Measurements from ENCODE around the gene RERE. TPM values are rescaled to one million over a fixed set of nuclear protein-coding genes. Genes with fewer than 3 reads are reported as not detected.
A peak's percentile ranks its signal among the peaks of the same experiment; 100 is the strongest.

RERE gene
- total RNA-seq, 2 experiments from 2014 or later, result 73.1 to 211 TPM

DNA sequence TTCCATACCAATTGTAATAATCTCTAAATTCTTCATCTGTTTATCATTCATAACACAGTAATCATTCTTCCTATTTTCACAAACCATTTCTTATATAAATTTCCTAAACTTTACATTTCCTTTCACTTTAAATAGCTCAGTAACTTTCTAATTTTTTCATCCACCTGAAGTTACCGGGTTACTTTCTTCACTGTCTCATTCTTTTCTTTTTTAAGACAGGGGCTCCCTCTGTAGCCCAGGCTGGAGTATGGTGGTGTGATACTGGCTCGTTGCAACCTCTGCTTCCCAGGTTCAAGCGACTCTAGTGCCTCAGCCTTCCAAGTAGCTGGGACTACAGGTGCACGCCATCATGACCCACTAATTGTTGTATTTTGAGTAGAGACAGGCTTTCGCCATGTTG is 41.3 kb downstream of the RERE start:
- no peak overlapping the region for H3K4me3 ChIP-seq (ENCODE audit: low read depth, low read length, poor library complexity, severe bottlenecking)
- H3K4me1 ChIP-seq (ENCODE audit: insufficient read depth, low read length, poor library complexity, severe bottlenecking), result peaks cover 39% of the 10 kb centered on the region
- no peaks in the 10 kb centered on the region for H3K9me2 ChIP-seq (ENCODE audit: insufficient read depth, low read length)
- peaks cover 13% of the 10 kb centered on the region for H3K36me3 ChIP-seq (ENCODE audit: insufficient read depth, low read length)
- ChIA-PET POLR2A (interaction anchor here (0.7 kb wide), 2 partner anchors 52 to 99 kb away, joined by 3 read pairs; no protein-coding TSS in a partner anchor), CTCF (ENCODE audit: unreplicated experiment) (no interaction called here)
- no TSS peak for BruUV-seq (replicated peaks)
- intact Hi-C loops (cut with micrococcal nuclease; ENCODE audit: unreplicated experiment), result no loop called here
- TF ChIP-seq, protein P1, sequence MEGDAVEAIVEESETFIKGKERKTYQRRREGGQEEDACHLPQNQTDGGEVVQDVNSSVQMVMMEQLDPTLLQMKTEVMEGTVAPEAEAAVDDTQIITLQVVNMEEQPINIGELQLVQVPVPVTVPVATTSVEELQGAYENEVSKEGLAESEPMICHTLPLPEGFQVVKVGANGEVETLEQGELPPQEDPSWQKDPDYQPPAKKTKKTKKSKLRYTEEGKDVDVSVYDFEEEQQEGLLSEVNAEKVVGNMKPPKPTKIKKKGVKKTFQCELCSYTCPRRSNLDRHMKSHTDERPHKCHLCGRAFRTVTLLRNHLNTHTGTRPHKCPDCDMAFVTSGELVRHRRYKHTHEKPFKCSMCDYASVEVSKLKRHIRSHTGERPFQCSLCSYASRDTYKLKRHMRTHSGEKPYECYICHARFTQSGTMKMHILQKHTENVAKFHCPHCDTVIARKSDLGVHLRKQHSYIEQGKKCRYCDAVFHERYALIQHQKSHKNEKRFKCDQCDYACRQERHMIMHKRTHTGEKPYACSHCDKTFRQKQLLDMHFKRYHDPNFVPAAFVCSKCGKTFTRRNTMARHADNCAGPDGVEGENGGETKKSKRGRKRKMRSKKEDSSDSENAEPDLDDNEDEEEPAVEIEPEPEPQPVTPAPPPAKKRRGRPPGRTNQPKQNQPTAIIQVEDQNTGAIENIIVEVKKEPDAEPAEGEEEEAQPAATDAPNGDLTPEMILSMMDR (conservative IDR thresholded peaks at IDR 0.05; ENCODE audit: low read length), result peak; percentile 46; the same call in 1 of the 2 replicates
- TF ChIP-seq EZH2phosphoT487 (IDR thresholded peaks at IDR 0.05; ENCODE audit: borderline replicate concordance, low read depth, low read length), result no peak
- peaks cover 31% of the 10 kb centered on the region for H3K79me2 ChIP-seq (ENCODE audit: insufficient read depth, low read depth, low read length)
- H2AFZ ChIP-seq (ENCODE audit: low read length), result no peak overlapping the region
- no peak for DNase-seq (ENCODE audit: low spot score)
- H3K27ac ChIP-seq (ENCODE audit: low read depth, low read length, poor library complexity, severe bottlenecking), result no peak overlapping the region
- no peaks in the 10 kb centered on the region for H4K20me1 ChIP-seq (ENCODE audit: insufficient read depth, low read length)
- no peak overlapping the region for H3K4me2 ChIP-seq (ENCODE audit: low read length)
- H3K9me3 ChIP-seq (ENCODE audit: low read length), result no peaks in the 10 kb centered on the region

DNA sequence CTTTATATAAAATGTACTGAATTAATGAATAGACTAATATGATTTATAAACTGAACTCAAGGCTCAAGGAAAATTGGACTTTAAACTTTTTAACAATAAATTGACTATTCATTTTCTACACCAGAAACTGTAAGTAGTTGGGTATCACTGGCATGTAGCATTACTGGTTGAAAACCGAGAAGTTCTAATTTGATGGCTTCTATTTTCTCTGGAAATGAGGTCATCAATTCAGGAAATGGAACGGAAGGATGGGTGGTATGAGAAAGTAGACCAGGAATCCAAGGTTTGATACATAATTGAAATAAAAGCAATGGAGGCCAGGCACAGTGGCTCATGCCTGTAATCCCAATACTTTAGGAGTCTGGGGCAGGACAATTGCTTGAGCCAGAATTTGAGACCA is 50.4 kb downstream of the RERE start:
- peaks cover 12% of the 10 kb centered on the region; the same call in 1 of the 2 replicates for H3K36me3 ChIP-seq (ENCODE audit: insufficient read depth, low read length)
- H3K79me2 ChIP-seq (ENCODE audit: insufficient read depth, low read depth, low read length), result peaks cover 15% of the 10 kb centered on the region; the same call in 1 of the 2 replicates
- no peaks in the 10 kb centered on the region for H3K9me2 ChIP-seq (ENCODE audit: insufficient read depth, low read length)
- H3K9me3 ChIP-seq (ENCODE audit: low read length), result no peaks in the 10 kb centered on the region
- intact Hi-C loops (cut with micrococcal nuclease; ENCODE audit: unreplicated experiment), result no loop called here
- no peak for TF ChIP-seq EZH2phosphoT487 (IDR thresholded peaks at IDR 0.05; ENCODE audit: borderline replicate concordance, low read depth, low read length)
- TF ChIP-seq, protein P1 (conservative IDR thresholded peaks at IDR 0.05; ENCODE audit: low read length), result no peak
- H3K4me1 ChIP-seq (ENCODE audit: insufficient read depth, low read length, poor library complexity, severe bottlenecking), result peaks cover 28% of the 10 kb centered on the region
- ChIA-PET POLR2A (interaction anchor here (0.7 to 1.2 kb wide), 3 partner anchors 11 to 180 kb away, joined by 3 read pairs; no protein-coding TSS in a partner anchor), CTCF (ENCODE audit: unreplicated experiment) (no interaction called here)
- H4K20me1 ChIP-seq (ENCODE audit: insufficient read depth, low read length), result no peaks in the 10 kb centered on the region
- H3K4me3 ChIP-seq (ENCODE audit: low read depth, low read length, poor library complexity, severe bottlenecking), result no peak overlapping the region
- no TSS peak for BruUV-seq (replicated peaks)
- H3K27ac ChIP-seq (ENCODE audit: low read depth, low read length, poor library complexity, severe bottlenecking), result no peak overlapping the region
- H2AFZ ChIP-seq (ENCODE audit: low read length), result no peak overlapping the region
- no peak overlapping the region for H3K4me2 ChIP-seq (ENCODE audit: low read length)
- DNase-seq (ENCODE audit: low spot score), result no peak

DNA sequence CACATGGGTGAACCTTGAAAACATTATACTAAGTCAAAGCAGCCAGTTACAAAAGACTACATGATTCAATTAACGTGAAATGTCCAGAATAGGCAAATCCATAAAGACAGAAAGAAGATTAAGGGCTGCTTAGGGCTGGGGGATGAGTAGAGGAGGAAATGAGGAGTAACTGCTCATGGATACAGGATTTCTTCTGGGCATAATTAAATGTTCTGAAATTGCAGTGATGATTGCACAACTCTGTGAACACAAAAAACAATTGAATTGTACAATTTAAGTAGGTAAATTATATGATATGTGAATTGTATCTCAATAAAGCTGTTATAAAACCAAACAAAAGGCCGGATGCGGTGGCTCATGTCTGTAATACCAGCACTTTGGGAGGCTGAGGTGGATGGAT is 52.2 kb downstream of the RERE start:
- intact Hi-C loops (cut with micrococcal nuclease; ENCODE audit: unreplicated experiment), result no loop called here
- ChIA-PET CTCF (ENCODE audit: unreplicated experiment) (no interaction called here), POLR2A (no interaction called here)
- Histone ChIP-seq H3K4me1 (ENCODE audit: insufficient read depth, low read length, poor library complexity, severe bottlenecking) (peaks cover 28% of the 10 kb centered on the region), H3K9me3 (ENCODE audit: low read length) (no peaks in the 10 kb centered on the region), H3K79me2 (ENCODE audit: insufficient read depth, low read depth, low read length) (peaks cover 15% of the 10 kb centered on the region; the same call in 1 of the 2 replicates), H3K9me2 (ENCODE audit: insufficient read depth, low read length) (no peaks in the 10 kb centered on the region), H3K36me3 (ENCODE audit: insufficient read depth, low read length) (peaks cover 17% of the 10 kb centered on the region; the same call in 1 of the 2 replicates), H2AFZ (ENCODE audit: low read length) (no peak overlapping the region), H4K20me1 (ENCODE audit: insufficient read depth, low read length) (no peaks in the 10 kb centered on the region), H3K4me3 (ENCODE audit: low read depth, low read length, poor library complexity, severe bottlenecking) (peak overlapping the region; percentile 20), H3K27ac (ENCODE audit: low read depth, low read length, poor library complexity, severe bottlenecking) (peak overlapping the region; percentile 5), H3K4me2 (ENCODE audit: low read length) (peak overlapping the region; percentile 54)
- no TSS peak for BruUV-seq (replicated peaks)
- no peak for DNase-seq (ENCODE audit: low spot score)
- no peak for TF ChIP-seq EZH2phosphoT487 (IDR thresholded peaks at IDR 0.05; ENCODE audit: borderline replicate concordance, low read depth, low read length)
- TF ChIP-seq, protein P1 (conservative IDR thresholded peaks at IDR 0.05; ENCODE audit: low read length), result no peak

All from OCI-LY7 (cell line).